ENCODE measurements around the gene SHB. TPM values are rescaled to one million over a fixed set of nuclear protein-coding genes. Genes with fewer than 3 reads are reported as not detected.

SHB gene, protein sequence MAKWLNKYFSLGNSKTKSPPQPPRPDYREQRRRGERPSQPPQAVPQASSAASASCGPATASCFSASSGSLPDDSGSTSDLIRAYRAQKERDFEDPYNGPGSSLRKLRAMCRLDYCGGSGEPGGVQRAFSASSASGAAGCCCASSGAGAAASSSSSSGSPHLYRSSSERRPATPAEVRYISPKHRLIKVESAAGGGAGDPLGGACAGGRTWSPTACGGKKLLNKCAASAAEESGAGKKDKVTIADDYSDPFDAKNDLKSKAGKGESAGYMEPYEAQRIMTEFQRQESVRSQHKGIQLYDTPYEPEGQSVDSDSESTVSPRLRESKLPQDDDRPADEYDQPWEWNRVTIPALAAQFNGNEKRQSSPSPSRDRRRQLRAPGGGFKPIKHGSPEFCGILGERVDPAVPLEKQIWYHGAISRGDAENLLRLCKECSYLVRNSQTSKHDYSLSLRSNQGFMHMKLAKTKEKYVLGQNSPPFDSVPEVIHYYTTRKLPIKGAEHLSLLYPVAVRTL
- total RNA-seq: 1 to 10 TPM; 2.8 to 3.2 TPM

DNA sequence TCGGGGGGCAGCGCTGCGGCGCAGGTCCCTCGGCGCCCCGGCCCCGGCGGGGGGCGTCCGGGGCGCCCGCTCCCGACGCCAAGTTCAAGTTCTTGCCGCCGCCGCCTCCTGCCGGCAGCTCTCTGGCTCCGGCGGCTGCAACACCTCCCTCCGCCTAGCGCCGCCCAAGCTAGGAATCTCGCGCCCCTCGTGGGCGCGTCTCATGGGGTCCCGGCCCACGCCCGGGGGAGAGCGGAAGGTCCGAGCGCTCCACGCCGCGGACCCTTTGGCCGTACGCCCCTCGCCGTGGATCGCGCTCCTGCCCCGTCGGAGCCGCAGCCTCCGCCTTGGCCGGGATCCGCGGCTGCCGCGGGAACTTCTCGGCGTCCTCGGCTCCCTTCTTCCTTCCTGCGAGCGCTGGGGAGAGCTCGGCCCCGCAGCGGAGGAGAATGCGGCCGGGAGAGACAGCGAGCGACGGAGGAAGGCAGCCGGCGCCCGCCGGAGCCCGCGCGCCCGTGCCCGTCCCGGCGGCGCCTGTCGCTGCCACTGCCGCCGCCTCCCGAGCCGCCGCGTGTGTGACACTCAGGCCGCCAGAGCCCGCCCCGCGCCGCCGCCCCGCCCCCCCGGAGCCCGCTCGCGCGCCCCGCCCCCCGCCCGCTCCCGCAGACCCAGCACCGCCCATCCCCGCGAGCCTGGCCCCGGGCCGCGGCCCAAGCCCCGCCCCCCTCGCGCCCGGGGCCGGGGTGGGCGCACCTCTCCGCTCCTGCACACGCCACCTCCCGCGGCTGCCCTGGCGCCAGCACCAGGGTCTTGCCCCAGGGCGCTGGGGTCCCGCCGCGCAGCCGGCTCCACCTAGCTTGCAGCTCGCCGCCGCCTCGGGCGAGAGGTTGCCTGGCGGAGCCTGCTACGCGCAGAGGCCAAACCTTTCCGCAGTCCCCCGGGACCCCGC lies at the start of gene SHB:
SHB (minus strand) TSS at position 527 of the 928 bp plus-strand sequence. CDS start 582 bp downstream, outside the sequence.
- TF ChIP-seq, protein P1, sequence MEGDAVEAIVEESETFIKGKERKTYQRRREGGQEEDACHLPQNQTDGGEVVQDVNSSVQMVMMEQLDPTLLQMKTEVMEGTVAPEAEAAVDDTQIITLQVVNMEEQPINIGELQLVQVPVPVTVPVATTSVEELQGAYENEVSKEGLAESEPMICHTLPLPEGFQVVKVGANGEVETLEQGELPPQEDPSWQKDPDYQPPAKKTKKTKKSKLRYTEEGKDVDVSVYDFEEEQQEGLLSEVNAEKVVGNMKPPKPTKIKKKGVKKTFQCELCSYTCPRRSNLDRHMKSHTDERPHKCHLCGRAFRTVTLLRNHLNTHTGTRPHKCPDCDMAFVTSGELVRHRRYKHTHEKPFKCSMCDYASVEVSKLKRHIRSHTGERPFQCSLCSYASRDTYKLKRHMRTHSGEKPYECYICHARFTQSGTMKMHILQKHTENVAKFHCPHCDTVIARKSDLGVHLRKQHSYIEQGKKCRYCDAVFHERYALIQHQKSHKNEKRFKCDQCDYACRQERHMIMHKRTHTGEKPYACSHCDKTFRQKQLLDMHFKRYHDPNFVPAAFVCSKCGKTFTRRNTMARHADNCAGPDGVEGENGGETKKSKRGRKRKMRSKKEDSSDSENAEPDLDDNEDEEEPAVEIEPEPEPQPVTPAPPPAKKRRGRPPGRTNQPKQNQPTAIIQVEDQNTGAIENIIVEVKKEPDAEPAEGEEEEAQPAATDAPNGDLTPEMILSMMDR (IDR thresholded peaks at IDR 0.05): peak; percentile 20

DNA sequence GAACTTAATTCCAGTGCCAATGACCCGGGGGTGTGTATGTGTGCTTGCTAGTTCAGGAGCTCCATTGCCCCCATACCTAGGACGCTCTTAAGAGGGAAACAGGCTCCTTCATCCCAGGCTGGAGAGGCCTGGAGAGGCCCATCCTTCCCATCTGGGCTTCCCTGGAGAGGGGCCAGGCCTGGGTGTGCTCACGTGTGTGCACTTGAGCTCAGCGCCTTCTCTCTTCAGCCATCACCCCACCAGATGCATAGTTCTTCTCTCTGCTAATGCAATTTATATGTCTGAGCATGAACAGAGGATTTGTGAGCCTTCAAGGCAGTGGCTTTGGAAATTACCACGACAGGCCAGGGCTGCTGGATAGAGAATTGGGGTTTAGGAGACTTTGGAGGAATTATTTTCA lies 48.6 kb upstream of the SHB start:
- TF ChIP-seq, protein P1 (IDR thresholded peaks at IDR 0.05): no peak
- Mint-ChIP-seq H3K4me3 (no peak overlapping the region), H3K36me3 (ENCODE audit: low read depth) (no peaks in the 10 kb centered on the region), H3K9me3 (no peaks in the 10 kb centered on the region), H3K27ac (no peak overlapping the region), H3K27me3 (peaks cover 8% of the 10 kb centered on the region), H3K4me1 (ENCODE audit: low read depth) (no peaks in the 10 kb centered on the region)
- CTCF ChIA-PET: interaction anchor here (1.1 kb wide), 1 partner anchor 13 kb away, joined by 4 read pairs; no protein-coding TSS in a partner anchor
- intact Hi-C loops (cut with micrococcal nuclease): no loop called here
- POLR2A ChIA-PET: no interaction called here
- ATAC-seq (no peak), DNase-seq (no peak)

More for the DNA sequence above, at the start of gene SHB:
- peak; percentile 79 for ATAC-seq
- Mint-ChIP-seq H3K4me3 (peak within 1 kb of the TSS; percentile 79), H3K36me3 (ENCODE audit: low read depth) (no peaks in the 10 kb centered on the region), H3K9me3 (no peaks in the 10 kb centered on the region), H3K27me3 (peaks cover 4% of the 10 kb centered on the region), H3K27ac (no peak within 1 kb of the TSS), H3K4me1 (ENCODE audit: low read depth) (peaks cover 29% of the 10 kb centered on the region)
- CTCF ChIA-PET: interaction anchor here (1.0 to 1.5 kb wide), 3 partner anchors 19 to 156 kb away, joined by 3 to 14 read pairs (median 5); no protein-coding TSS in a partner anchor
- POLR2A ChIA-PET: interaction anchor here (1.0 kb wide), 1 partner anchor 166 kb away, joined by 4 read pairs; no protein-coding TSS in a partner anchor
- intact Hi-C loops (cut with micrococcal nuclease): no loop called here
- peak; percentile 82 for DNase-seq

DNA sequence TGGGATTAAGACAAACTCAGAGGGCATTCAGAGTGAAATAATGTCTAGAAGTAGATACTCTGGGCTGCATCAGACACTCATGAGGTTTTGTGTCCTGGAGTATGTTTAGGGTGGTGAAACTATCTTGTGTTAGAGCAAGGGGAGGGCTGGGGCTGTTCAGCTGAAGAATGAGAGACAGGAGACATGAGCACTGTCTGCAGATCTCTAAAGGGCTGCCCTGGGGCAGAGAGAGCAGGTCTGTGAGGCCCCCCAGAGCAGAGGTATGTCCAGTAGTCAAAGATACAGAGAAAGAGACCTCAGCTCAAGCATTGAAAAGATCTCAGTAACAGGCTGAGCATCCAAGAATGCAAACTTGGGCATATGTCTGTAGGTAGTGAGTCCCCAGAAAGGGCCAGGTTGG lies 45.9 kb upstream of the SHB start:
- H3K36me3 Mint-ChIP-seq (ENCODE audit: low read depth): no peaks in the 10 kb centered on the region
- H3K27ac Mint-ChIP-seq: no peak overlapping the region
- no peaks in the 10 kb centered on the region for H3K9me3 Mint-ChIP-seq
- H3K4me3 Mint-ChIP-seq: no peak overlapping the region
- POLR2A ChIA-PET: no interaction called here
- TF ChIP-seq, protein P1 (IDR thresholded peaks at IDR 0.05): no peak
- DNase-seq (no peak), ATAC-seq (no peak)
- peaks cover 10% of the 10 kb centered on the region for H3K27me3 Mint-ChIP-seq
- H3K4me1 Mint-ChIP-seq (ENCODE audit: low read depth): no peaks in the 10 kb centered on the region
- intact Hi-C loops (cut with micrococcal nuclease): no loop called here
- CTCF ChIA-PET: interaction anchor here (1.0 to 1.4 kb wide), 2 partner anchors 26 to 201 kb away, joined by 3 to 4 read pairs; no protein-coding TSS in a partner anchor

DNA sequence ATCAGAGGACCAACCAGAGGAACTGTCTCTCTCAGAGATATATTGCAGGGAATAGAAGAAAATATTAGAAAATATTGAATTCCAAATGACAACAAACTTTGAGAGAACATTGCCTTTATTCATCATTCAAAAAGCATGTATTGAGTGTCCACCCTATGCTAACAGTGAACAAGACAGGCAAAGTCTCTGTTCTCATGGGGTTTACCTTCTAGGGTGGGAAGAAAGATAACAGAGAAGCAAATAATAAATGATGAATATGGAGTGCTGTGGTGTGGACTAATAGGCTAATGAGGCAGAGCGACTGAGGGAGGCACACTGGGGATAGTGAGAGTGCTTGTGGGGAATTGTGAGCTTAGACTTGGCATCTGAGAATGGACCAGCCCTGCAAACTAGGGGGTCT lies 43.4 kb upstream of the SHB start:
- intact Hi-C loops (cut with micrococcal nuclease): no loop called here
- H3K4me3 Mint-ChIP-seq: no peak overlapping the region
- H3K27me3 Mint-ChIP-seq: peaks cover 7% of the 10 kb centered on the region
- H3K9me3 Mint-ChIP-seq: no peaks in the 10 kb centered on the region
- no peaks in the 10 kb centered on the region for H3K36me3 Mint-ChIP-seq (ENCODE audit: low read depth)
- TF ChIP-seq, protein P1 (IDR thresholded peaks at IDR 0.05): no peak
- H3K4me1 Mint-ChIP-seq (ENCODE audit: low read depth): no peaks in the 10 kb centered on the region
- no peak for ATAC-seq
- ChIA-PET CTCF (interaction anchor here (1.5 kb wide), 1 partner anchor 25 kb away, joined by 5 read pairs; no protein-coding TSS in a partner anchor), POLR2A (no interaction called here)
- no peak for DNase-seq
- no peak overlapping the region for H3K27ac Mint-ChIP-seq
